Liver (tissue), 9 donors: ENCODE results near the gene CRNN. TPM values are rescaled to one million over a fixed set of nuclear protein-coding genes. Genes with fewer than 3 reads are reported as not detected.

Experiments used
- DNase-seq: peaks from one replicate; pipeline ENCODE4 v3.0.0-alpha.2; 2017; ENCODE audit warnings: low spot score
- H3K27ac ChIP-seq, 2 donors: one replicate each; pipeline ENCODE4 v1.7.0; 2013; ENCODE audit warnings: inconsistent platforms in 2 of 2, low read length in 2 of 2, control low read depth in 1 of 2, low read depth in 1 of 2, mild to moderate bottlenecking in 1 of 2
- H3K27me3 ChIP-seq, 4 donors: one replicate each; pipeline versions ENCODE4 v1.6.1 to v1.7.0; 2013; ENCODE audit warnings: low read length in 3 of 4, inconsistent platforms in 1 of 4, mild to moderate bottlenecking in 1 of 4, moderate library complexity in 1 of 4; ENCODE audit not compliant: control insufficient read depth in 4 of 4, insufficient read depth in 4 of 4
- H3K36me3 ChIP-seq, 4 donors: one replicate each; pipeline versions ENCODE4 v1.6.1 to v1.7.0; 2013; ENCODE audit warnings: low read length in 3 of 4, mild to moderate bottlenecking in 3 of 4, low read depth in 1 of 4, moderate library complexity in 1 of 4; ENCODE audit not compliant: control insufficient read depth in 4 of 4, insufficient read depth in 3 of 4
- H3K4me1 ChIP-seq, 4 donors: one replicate each; pipeline versions ENCODE4 v1.6.1 to v1.7.0; 2013; ENCODE audit warnings: low read length in 3 of 4, mild to moderate bottlenecking in 3 of 4, moderate library complexity in 1 of 4; ENCODE audit not compliant: control insufficient read depth in 4 of 4, insufficient read depth in 4 of 4
- H3K4me3 ChIP-seq, 3 donors: one replicate each; pipeline versions ENCODE4 v1.6.1 to v1.7.0; 2013; ENCODE audit warnings: low read length in 3 of 3, control low read depth in 1 of 3, low read depth in 1 of 3, mild to moderate bottlenecking in 1 of 3
- H3K9ac ChIP-seq, 2 donors: one replicate each; pipeline ENCODE4 v1.7.0; 2013; ENCODE audit warnings: low read length in 2 of 2, mild to moderate bottlenecking in 2 of 2, moderate library complexity in 2 of 2, control low read depth in 1 of 2, low read depth in 1 of 2
- H3K9me3 ChIP-seq, 4 donors: one replicate each; pipeline versions ENCODE4 v1.6.1 to v1.7.0; 2013; ENCODE audit warnings: low read length in 3 of 4; ENCODE audit not compliant: control insufficient read depth in 4 of 4
- ATF3 ChIP-seq: IDR thresholded peaks from 2 replicates; pipeline ENCODE4 v1.6.1; 2016; ENCODE audit warnings: antibody characterized with exemption
- CTCF ChIP-seq: fragments of 150-350 bp; IDR thresholded peaks from 2 replicates; pipeline ENCODE4 v1.5.1; 2017; ENCODE audit warnings: improper control_type of control experiment, low read depth, low read length; ENCODE audit not compliant: missing input control
- EGR1 ChIP-seq, 2 donors: IDR thresholded peaks; 2 replicates each; pipeline ENCODE4 v1.6.1; 2016 to 2018; ENCODE audit warnings: antibody characterized with exemption in 2 of 2, low read depth in 2 of 2
- FOXA1 ChIP-seq: IDR thresholded peaks from 2 replicates; pipeline ENCODE4 v1.6.1; 2016; ENCODE audit warnings: antibody characterized with exemption
- FOXA2 ChIP-seq: IDR thresholded peaks from 2 replicates; pipeline ENCODE4 v1.6.1; 2016; ENCODE audit warnings: antibody characterized with exemption
- GABPA ChIP-seq, 2 donors: IDR thresholded peaks in 1 of 2; conservative IDR thresholded peaks in 1 of 2; 2 replicates each; pipeline ENCODE4 v1.6.1; 2016; ENCODE audit warnings: antibody characterized with exemption in 2 of 2, mild to moderate bottlenecking in 1 of 2, moderate library complexity in 1 of 2
- HNF4A ChIP-seq, 2 donors: conservative IDR thresholded peaks; 2 replicates each; pipeline ENCODE4 v1.6.1; 2016; ENCODE audit warnings: antibody characterized with exemption in 2 of 2, mild to moderate bottlenecking in 2 of 2
- HNF4G ChIP-seq: IDR thresholded peaks from 2 replicates; pipeline ENCODE4 v1.6.1; 2016; ENCODE audit warnings: antibody characterized with exemption
- JUND ChIP-seq, 2 donors: IDR thresholded peaks; 2 replicates each; pipeline ENCODE4 v1.6.1; 2016; ENCODE audit warnings: antibody characterized with exemption in 2 of 2
- MAX ChIP-seq: IDR thresholded peaks from 2 replicates; pipeline ENCODE4 v1.6.1; 2016; ENCODE audit warnings: antibody characterized with exemption
- NR2F2 ChIP-seq: IDR thresholded peaks from 2 replicates; pipeline ENCODE4 v1.6.1; 2016; ENCODE audit warnings: antibody characterized with exemption
- RAD21 ChIP-seq, 2 donors: IDR thresholded peaks; 2 replicates each; pipeline ENCODE4 v1.6.1; 2016; ENCODE audit warnings: antibody characterized with exemption in 2 of 2, mild to moderate bottlenecking in 2 of 2
- REST ChIP-seq: IDR thresholded peaks from 2 replicates; pipeline ENCODE4 v1.6.1; 2016; ENCODE audit warnings: antibody characterized with exemption, mild to moderate bottlenecking
- RXRA ChIP-seq, 2 donors: IDR thresholded peaks; 2 replicates each; pipeline ENCODE4 v1.6.1; 2017 to 2018; ENCODE audit warnings: antibody characterized with exemption in 2 of 2, mild to moderate bottlenecking in 1 of 2
- SP1 ChIP-seq: IDR thresholded peaks from 2 replicates; pipeline ENCODE4 v1.6.1; 2018; ENCODE audit warnings: antibody characterized with exemption, mild to moderate bottlenecking
- TAF1 ChIP-seq: conservative IDR thresholded peaks from 2 replicates; pipeline ENCODE4 v1.6.1; 2016; ENCODE audit warnings: antibody characterized with exemption, mild to moderate bottlenecking
- YY1 ChIP-seq: IDR thresholded peaks from 2 replicates; pipeline ENCODE4 v1.6.1; 2016; ENCODE audit warnings: antibody characterized with exemption, mild to moderate bottlenecking
- ZBTB33 ChIP-seq: IDR thresholded peaks from 2 replicates; pipeline ENCODE4 v1.6.1; 2016; ENCODE audit warnings: antibody characterized with exemption
- WGBS: extraction: QIAGEN DNeasy Blood & Tissue Kit; methylation state at CpG from one replicate; pipeline ENCODE4 v1.1.7; 2013; 5-methylcytosine and 5-hydroxymethylcytosine counted together
- polyA plus RNA-seq, 2 donors: library from polyadenylated mRNA; stranded (reverse) in 1 of 2; unstranded in 1 of 2; fragments of 200-250 nt in 1 of 2; fragments of >200 nt in 1 of 2; fragmentation: Nextera tagmentation in 1 of 2; extraction: Ambion mirVana in 1 of 2; gene quantifications; one replicate each; pipeline versions ENCODE4 v1.2.1 to v1.2.3, GENCODE V29; 2013 to 2015
- total RNA-seq, 2 donors: library from RNA; depleted of rRNA; stranded (reverse); fragments of >200 nt; gene quantifications; one replicate each; pipeline ENCODE4 v1.2.3, GENCODE V29; 2014
- donor health status: healthy.
- donor health status: healthy.
- donor health status: healthy.
- donor health status: healthy.
- donor health status: healthy.

The CRNN gene
- total and polyA plus RNA-seq, 4 donors, result 0.05 to 0.22 TPM; not detected in 2

- no peak for DNase-seq
- TF ChIP-seq CTCF, result no peak
- TF ChIP-seq TAF1, result no peak
- TF ChIP-seq FOXA2, result no peak
- no peak for TF ChIP-seq YY1
- no peak for TF ChIP-seq SP1
- TF ChIP-seq GABPA (IDR thresholded peaks at IDR 0.05 in 1 of 2, conservative IDR thresholded peaks at IDR 0.05 in 1 of 2), result no peak
- no peak for TF ChIP-seq REST
- TF ChIP-seq HNF4A (conservative IDR thresholded peaks at IDR 0.05), result no peak
- TF ChIP-seq EGR1 (IDR thresholded peaks at IDR 0.05; ENCODE audit: low read depth in 2 of 2), result no peak
- TF ChIP-seq ZBTB33, result no peak
- no peak for TF ChIP-seq FOXA1
- TF ChIP-seq HNF4G, result no peak
- TF ChIP-seq ATF3, result no peak
- no peak for TF ChIP-seq RXRA (IDR thresholded peaks at IDR 0.05)
- no peak for TF ChIP-seq JUND (IDR thresholded peaks at IDR 0.05)
- no peak for TF ChIP-seq MAX
- TF ChIP-seq NR2F2, result no peak
- TF ChIP-seq RAD21 (IDR thresholded peaks at IDR 0.05), result no peak
- 62% methylated on average over 4 of the region's 4 CpGs for WGBS
Observed at GRCh38 chr1:152444045-152444444, 30.0 kb upstream of the CRNN start.

More at GRCh38 chr1:152444045-152444444, 30.0 kb upstream of the CRNN start:
- H3K4me1 ChIP-seq, result peaks cover 0 to 4% (median 0%) of the 10 kb centered on the region in 4 donors
- H3K36me3 ChIP-seq, result no peaks in the 10 kb centered on the region
- H3K4me3 ChIP-seq, result no peak overlapping the region
- H3K27ac ChIP-seq, result no peak overlapping the region
- no peaks in the 10 kb centered on the region for H3K9me3 ChIP-seq
- H3K9ac ChIP-seq, result no peak overlapping the region
- no peaks in the 10 kb centered on the region for H3K27me3 ChIP-seq
